ENCODE data around the gene KHDC3L. TPM values are rescaled to one million over a fixed set of nuclear protein-coding genes. Genes with fewer than 3 reads are reported as not detected.
A peak's percentile ranks its signal among the peaks of the same experiment; 100 is the strongest.
"Not testable (repeated sequence)": the region's sequence is repeated elsewhere in the genome, so short reads cannot be mapped to it uniquely, and the experiment has no call there.

The KHDC3L gene
- total RNA-seq, 2 donors from 2014 or later: not detected

DNA sequence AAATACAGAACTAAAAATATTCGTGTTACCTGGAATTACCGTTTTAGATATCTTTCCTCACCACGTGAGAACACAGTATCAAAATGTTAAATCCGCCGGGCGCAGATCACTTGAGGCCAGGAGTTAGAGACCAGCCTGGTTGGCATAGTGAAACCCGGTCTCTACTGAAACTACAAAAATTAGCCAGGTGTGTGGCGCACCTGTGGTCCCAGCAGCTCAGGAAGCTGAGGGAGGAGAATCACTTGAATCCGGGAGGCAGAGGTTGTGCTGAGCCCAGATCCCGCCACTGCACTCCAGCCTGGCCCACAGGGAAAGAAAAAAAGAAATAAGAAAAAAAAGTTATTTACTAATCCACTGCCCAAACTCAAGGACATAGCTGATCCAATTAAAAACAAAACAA lies 27.4 kb downstream of the KHDC3L start:
- no peak overlapping the region for H3K27ac ChIP-seq
- H3K9me3 ChIP-seq: no peaks in the 10 kb centered on the region
- TF ChIP-seq, protein P1, sequence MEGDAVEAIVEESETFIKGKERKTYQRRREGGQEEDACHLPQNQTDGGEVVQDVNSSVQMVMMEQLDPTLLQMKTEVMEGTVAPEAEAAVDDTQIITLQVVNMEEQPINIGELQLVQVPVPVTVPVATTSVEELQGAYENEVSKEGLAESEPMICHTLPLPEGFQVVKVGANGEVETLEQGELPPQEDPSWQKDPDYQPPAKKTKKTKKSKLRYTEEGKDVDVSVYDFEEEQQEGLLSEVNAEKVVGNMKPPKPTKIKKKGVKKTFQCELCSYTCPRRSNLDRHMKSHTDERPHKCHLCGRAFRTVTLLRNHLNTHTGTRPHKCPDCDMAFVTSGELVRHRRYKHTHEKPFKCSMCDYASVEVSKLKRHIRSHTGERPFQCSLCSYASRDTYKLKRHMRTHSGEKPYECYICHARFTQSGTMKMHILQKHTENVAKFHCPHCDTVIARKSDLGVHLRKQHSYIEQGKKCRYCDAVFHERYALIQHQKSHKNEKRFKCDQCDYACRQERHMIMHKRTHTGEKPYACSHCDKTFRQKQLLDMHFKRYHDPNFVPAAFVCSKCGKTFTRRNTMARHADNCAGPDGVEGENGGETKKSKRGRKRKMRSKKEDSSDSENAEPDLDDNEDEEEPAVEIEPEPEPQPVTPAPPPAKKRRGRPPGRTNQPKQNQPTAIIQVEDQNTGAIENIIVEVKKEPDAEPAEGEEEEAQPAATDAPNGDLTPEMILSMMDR (IDR thresholded peaks at IDR 0.05): no peak
- H3K4me1 ChIP-seq (ENCODE audit: control insufficient read depth in 1 of 2, low read depth in 2 of 2): peaks cover 0 to 4% of the 10 kb centered on the region in 2 donors
- H3K36me3 ChIP-seq: no peaks in the 10 kb centered on the region
- ATAC-seq (ENCODE audit: insufficient number of reproducible peaks, low FRiP score, low read depth): no peak
- H3K27me3 ChIP-seq (replicated peaks; ENCODE audit: insufficient read depth): no peaks in the 10 kb centered on the region
- no peak overlapping the region for H3K4me3 ChIP-seq
- no peak for DNase-seq (ENCODE audit: low spot score)

DNA sequence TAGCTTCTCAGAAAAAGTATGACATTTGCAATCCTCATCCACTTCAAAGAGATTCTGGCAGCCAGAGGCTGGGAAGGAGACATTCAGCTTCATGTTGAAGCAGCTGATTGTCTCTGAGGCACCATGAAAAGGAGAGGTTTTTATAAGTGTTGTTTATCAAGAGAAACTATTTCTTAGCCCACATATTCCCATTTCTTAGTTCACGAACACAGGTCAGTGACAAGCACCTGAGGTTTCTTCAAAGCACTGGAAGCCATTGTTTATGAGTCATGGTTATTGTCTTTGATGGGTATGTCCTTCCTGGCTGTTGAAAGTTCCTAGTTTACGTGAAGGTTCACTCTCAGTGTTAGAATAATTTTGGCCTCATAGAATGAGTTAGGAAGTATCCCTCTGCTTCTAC lies 29.2 kb downstream of the KHDC3L start:
- ATAC-seq (ENCODE audit: insufficient number of reproducible peaks, low FRiP score, low read depth) (no peak), DNase-seq (ENCODE audit: low spot score) (no peak)
- no peaks in the 10 kb centered on the region for H3K27me3 ChIP-seq (replicated peaks; ENCODE audit: insufficient read depth)
- H3K27ac ChIP-seq: no peak overlapping the region
- H3K9me3 ChIP-seq: no peaks in the 10 kb centered on the region
- TF ChIP-seq, protein P1 (IDR thresholded peaks at IDR 0.05): no peak
- H3K36me3 ChIP-seq: no peaks in the 10 kb centered on the region
- no peak overlapping the region for H3K4me3 ChIP-seq
- H3K4me1 ChIP-seq (ENCODE audit: control insufficient read depth in 1 of 2, low read depth in 2 of 2): peaks cover 0 to 4% of the 10 kb centered on the region in 2 donors

DNA sequence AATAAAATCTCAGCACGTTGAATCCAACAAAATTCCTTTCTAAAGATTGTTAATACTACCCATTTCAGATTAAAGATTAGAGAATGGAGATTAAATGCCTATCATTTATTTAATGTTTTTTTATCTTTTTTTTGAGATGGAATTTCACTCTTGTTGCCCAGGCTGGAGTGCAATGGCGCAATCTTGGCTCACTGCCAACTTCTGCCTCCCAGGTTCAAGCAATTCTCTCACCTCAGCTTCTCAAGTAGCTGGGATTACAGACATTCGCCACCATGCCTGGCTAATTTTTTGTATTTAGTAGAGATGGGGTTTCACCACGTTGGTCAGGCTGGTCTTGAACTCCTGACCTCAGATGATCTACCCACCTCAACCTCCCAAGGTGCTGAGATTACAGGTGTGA lies 29.7 kb downstream of the KHDC3L start:
- not testable (repeated sequence) for H3K36me3 ChIP-seq; H3K27me3 ChIP-seq (replicated peaks; ENCODE audit: insufficient read depth); H3K4me3 ChIP-seq; H3K27ac ChIP-seq; ATAC-seq (ENCODE audit: insufficient number of reproducible peaks, low FRiP score, low read depth); DNase-seq (ENCODE audit: low spot score); H3K9me3 ChIP-seq; H3K4me1 ChIP-seq (ENCODE audit: control insufficient read depth in 1 of 2, low read depth in 2 of 2)

DNA sequence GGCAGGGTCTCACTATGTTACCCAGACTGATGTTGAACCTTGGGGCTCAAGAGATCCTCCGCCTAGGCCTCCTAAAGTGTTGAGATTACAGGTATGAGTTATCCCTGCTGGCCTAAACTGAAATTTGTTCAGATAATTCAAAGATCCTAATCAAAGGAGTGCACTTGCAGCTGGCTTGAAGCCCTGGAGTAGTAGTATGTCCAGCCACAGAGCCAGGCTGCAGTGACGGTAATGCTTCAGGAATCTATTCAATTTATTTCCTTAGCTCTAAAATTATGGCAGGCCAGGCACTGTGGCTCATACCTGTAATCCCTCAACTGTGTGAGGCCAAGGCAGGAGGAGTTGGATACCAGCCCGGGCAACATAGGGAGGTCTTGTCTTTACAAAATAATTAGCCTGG lies 30.8 kb downstream of the KHDC3L start:
- DNase-seq (ENCODE audit: low spot score) (no peak), ATAC-seq (ENCODE audit: insufficient number of reproducible peaks, low FRiP score, low read depth) (no peak)
- peaks cover 0 to 4% of the 10 kb centered on the region in 2 donors for H3K4me1 ChIP-seq (ENCODE audit: control insufficient read depth in 1 of 2, low read depth in 2 of 2)
- TF ChIP-seq, protein P1 (IDR thresholded peaks at IDR 0.05): no peak
- no peaks in the 10 kb centered on the region for H3K27me3 ChIP-seq (replicated peaks; ENCODE audit: insufficient read depth)
- no peak overlapping the region for H3K27ac ChIP-seq
- H3K9me3 ChIP-seq: no peaks in the 10 kb centered on the region
- no peak overlapping the region for H3K4me3 ChIP-seq
- H3K36me3 ChIP-seq: no peaks in the 10 kb centered on the region

DNA sequence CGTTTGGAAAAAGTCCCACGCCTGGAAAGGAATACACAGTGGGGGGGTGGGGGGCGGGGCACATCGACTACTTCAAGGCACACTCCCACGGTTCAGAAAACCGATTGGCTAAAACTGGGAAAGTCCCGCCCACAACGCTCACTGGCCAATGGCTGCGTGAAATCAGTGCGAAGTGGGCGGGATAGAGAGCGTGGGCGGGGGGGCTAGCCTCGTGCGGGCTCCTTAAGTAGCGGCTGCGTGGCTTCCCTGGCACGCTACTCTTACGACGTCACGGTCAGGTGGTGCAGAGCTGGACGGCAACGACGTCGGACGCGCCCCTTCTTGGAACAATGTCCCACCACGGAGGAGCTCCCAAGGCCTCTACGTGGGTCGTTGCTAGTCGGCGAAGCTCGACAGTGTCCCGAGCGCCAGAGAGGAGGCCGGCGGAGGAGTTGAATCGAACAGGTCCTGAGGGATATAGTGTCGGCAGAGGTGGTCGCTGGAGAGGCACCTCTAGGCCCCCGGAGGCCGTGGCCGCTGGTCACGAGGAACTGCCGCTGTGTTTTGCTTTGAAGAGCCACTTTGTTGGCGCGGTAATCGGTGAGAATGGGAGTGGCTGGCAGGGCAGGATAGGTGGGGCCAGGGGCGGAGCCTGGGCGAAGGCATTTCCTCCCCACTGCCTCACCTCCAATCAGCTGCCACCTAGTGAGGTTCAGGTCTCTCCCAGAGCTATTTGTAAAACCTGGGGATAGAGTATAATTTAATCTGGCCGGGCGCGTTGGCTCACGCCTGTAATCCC lies 32.3 kb downstream of the KHDC3L start, which contains the start of gene DDX43:
TSS of gene DDX43 (plus strand) at position 252 of the 778 bp plus-strand sequence. CDS start at position 330, 78 bp downstream.
- DNase-seq (ENCODE audit: low spot score) (peak; percentile 55), ATAC-seq (ENCODE audit: insufficient number of reproducible peaks, low FRiP score, low read depth) (no peak)
- Histone ChIP-seq H3K36me3 (no peaks in the 10 kb centered on the region), H3K4me3 (peak within 1 kb of the TSS; percentile 65), H3K4me1 (ENCODE audit: control insufficient read depth in 1 of 2, low read depth in 2 of 2) (no peaks in the 10 kb centered on the region), H3K27me3 (replicated peaks; ENCODE audit: insufficient read depth) (no peaks in the 10 kb centered on the region), H3K9me3 (no peaks in the 10 kb centered on the region), H3K27ac (peak within 1 kb of the TSS; percentile 69 to 71)
- TF ChIP-seq, protein P1 (IDR thresholded peaks at IDR 0.05): no peak
